ENCODE data around the gene ADGRG3. TPM values are rescaled to one million over a fixed set of nuclear protein-coding genes. Genes with fewer than 3 reads are reported as not detected.
"Not testable (repeated sequence)": the region's sequence is repeated elsewhere in the genome, so short reads cannot be mapped to it uniquely, and the experiment has no call there.

ADGRG3 gene
- total and polyA plus RNA-seq, 4 donors, result 0.08 to 3.9 (median 0.54) TPM

- DNase-seq; H3K36me3 ChIP-seq (ENCODE audit: control insufficient read depth in 1 of 2, insufficient read depth in 2 of 2, low read length in 1 of 2); H3K4me1 ChIP-seq (ENCODE audit: control insufficient read depth in 1 of 2, insufficient read depth in 2 of 2, low read length in 2 of 2); H3K27me3 ChIP-seq (ENCODE audit: control insufficient read depth in 1 of 2, insufficient read depth in 2 of 2, low read length in 1 of 2); H3K9me3 ChIP-seq (ENCODE audit: control insufficient read depth, low read length); ATAC-seq (ENCODE audit: low FRiP score); H3K27ac ChIP-seq (ENCODE audit: low read depth in 1 of 2, low read length in 2 of 2); intact Hi-C loops (cut with DNase I); H3K4me3 ChIP-seq (ENCODE audit: low read length in 2 of 2): not testable (repeated sequence)
- 77 to 83% methylated on average over 7 of the region's 7 CpGs for WGBS, 2 donors
Measured at GRCh38 chr16:57671451-57671850, 3.3 kb downstream of the ADGRG3 start.

- Histone ChIP-seq H3K4me3 (ENCODE audit: low read length in 2 of 2) (no peak overlapping the region), H3K27me3 (ENCODE audit: control insufficient read depth in 1 of 2, insufficient read depth in 2 of 2, low read length in 1 of 2) (no peaks in the 10 kb centered on the region), H3K9me3 (ENCODE audit: control insufficient read depth, low read length) (no peaks in the 10 kb centered on the region), H3K4me1 (ENCODE audit: control insufficient read depth in 1 of 2, insufficient read depth in 2 of 2, low read length in 2 of 2) (no peaks in the 10 kb centered on the region), H3K36me3 (ENCODE audit: control insufficient read depth in 1 of 2, insufficient read depth in 2 of 2, low read length in 1 of 2) (no peaks in the 10 kb centered on the region), H3K27ac (ENCODE audit: low read depth in 1 of 2, low read length in 2 of 2) (no peak overlapping the region)
- DNase-seq (no peak), ATAC-seq (ENCODE audit: low FRiP score) (no peak)
- intact Hi-C loops (cut with DNase I), result no loop called here
- 70 to 77% methylated on average over 3 of the region's 3 CpGs for WGBS, 2 donors
Measured at GRCh38 chr16:57672416-57672815, 4.3 kb downstream of the ADGRG3 start.

GRCh38 chr16:57672824-57673223 lies 4.7 kb downstream of the ADGRG3 start:
- Histone ChIP-seq H3K9me3 (ENCODE audit: control insufficient read depth, low read length) (no peaks in the 10 kb centered on the region), H3K27ac (ENCODE audit: low read depth in 1 of 2, low read length in 2 of 2) (no peak overlapping the region), H3K4me3 (ENCODE audit: low read length in 2 of 2) (no peak overlapping the region), H3K36me3 (ENCODE audit: control insufficient read depth in 1 of 2, insufficient read depth in 2 of 2, low read length in 1 of 2) (no peaks in the 10 kb centered on the region), H3K4me1 (ENCODE audit: control insufficient read depth in 1 of 2, insufficient read depth in 2 of 2, low read length in 2 of 2) (no peaks in the 10 kb centered on the region), H3K27me3 (ENCODE audit: control insufficient read depth in 1 of 2, insufficient read depth in 2 of 2, low read length in 1 of 2) (no peaks in the 10 kb centered on the region)
- intact Hi-C loops (cut with DNase I), result no loop called here
- ATAC-seq (ENCODE audit: low FRiP score), result no peak
- 81 to 94% methylated on average over 2 of the region's 2 CpGs for WGBS, 2 donors
- no peak for DNase-seq

GRCh38 chr16:57675741-57676551 lies 7.8 kb downstream of the ADGRG3 start:
- H3K9me3 ChIP-seq (ENCODE audit: control insufficient read depth, low read length), result no peaks in the 10 kb centered on the region
- no peak overlapping the region for H3K4me3 ChIP-seq (ENCODE audit: low read length in 2 of 2)
- no peaks in the 10 kb centered on the region for H3K36me3 ChIP-seq (ENCODE audit: control insufficient read depth in 1 of 2, insufficient read depth in 2 of 2, low read length in 1 of 2)
- DNase-seq, result no peak
- no peaks in the 10 kb centered on the region for H3K27me3 ChIP-seq (ENCODE audit: control insufficient read depth in 1 of 2, insufficient read depth in 2 of 2, low read length in 1 of 2)
- H3K27ac ChIP-seq (ENCODE audit: low read depth in 1 of 2, low read length in 2 of 2), result no peak overlapping the region
- WGBS, 2 donors, result 22 to 25% methylated on average over 12 of the region's 12 CpGs
- ATAC-seq (ENCODE audit: low FRiP score), result no peak
- H3K4me1 ChIP-seq (ENCODE audit: control insufficient read depth in 1 of 2, insufficient read depth in 2 of 2, low read length in 2 of 2), result no peaks in the 10 kb centered on the region
- intact Hi-C loops (cut with DNase I), result no loop called here

GRCh38 chr16:57676553-57677085 lies 8.5 kb downstream of the ADGRG3 start:
- H3K27ac ChIP-seq (ENCODE audit: low read depth in 1 of 2, low read length in 2 of 2), result no peak overlapping the region
- H3K27me3 ChIP-seq (ENCODE audit: control insufficient read depth in 1 of 2, insufficient read depth in 2 of 2, low read length in 1 of 2), result no peaks in the 10 kb centered on the region
- no peaks in the 10 kb centered on the region for H3K9me3 ChIP-seq (ENCODE audit: control insufficient read depth, low read length)
- intact Hi-C loops (cut with DNase I), result no loop called here
- ATAC-seq (ENCODE audit: low FRiP score) (no peak), DNase-seq (no peak)
- no peak overlapping the region for H3K4me3 ChIP-seq (ENCODE audit: low read length in 2 of 2)
- 63 to 64% methylated on average over 4 of the region's 4 CpGs for WGBS, 2 donors
- H3K4me1 ChIP-seq (ENCODE audit: control insufficient read depth in 1 of 2, insufficient read depth in 2 of 2, low read length in 2 of 2), result no peaks in the 10 kb centered on the region
- H3K36me3 ChIP-seq (ENCODE audit: control insufficient read depth in 1 of 2, insufficient read depth in 2 of 2, low read length in 1 of 2), result no peaks in the 10 kb centered on the region

- no peaks in the 10 kb centered on the region for H3K9me3 ChIP-seq (ENCODE audit: control insufficient read depth, low read length)
- no peak overlapping the region for H3K27ac ChIP-seq (ENCODE audit: low read depth in 1 of 2, low read length in 2 of 2)
- no peak for ATAC-seq (ENCODE audit: low FRiP score)
- H3K4me3 ChIP-seq (ENCODE audit: low read length in 2 of 2), result no peak overlapping the region
- intact Hi-C loops (cut with DNase I), result no loop called here
- H3K4me1 ChIP-seq (ENCODE audit: control insufficient read depth in 1 of 2, insufficient read depth in 2 of 2, low read length in 2 of 2), result no peaks in the 10 kb centered on the region
- DNase-seq, result no peak
- WGBS, 2 donors, result 61 to 63% methylated on average over 14 of the region's 14 CpGs
- H3K36me3 ChIP-seq (ENCODE audit: control insufficient read depth in 1 of 2, insufficient read depth in 2 of 2, low read length in 1 of 2), result no peaks in the 10 kb centered on the region
- H3K27me3 ChIP-seq (ENCODE audit: control insufficient read depth in 1 of 2, insufficient read depth in 2 of 2, low read length in 1 of 2), result no peaks in the 10 kb centered on the region
Measured at GRCh38 chr16:57677622-57678369, 9.7 kb downstream of the ADGRG3 start.

- H3K27me3 ChIP-seq (ENCODE audit: control insufficient read depth in 1 of 2, insufficient read depth in 2 of 2, low read length in 1 of 2), result no peaks in the 10 kb centered on the region
- no peak overlapping the region for H3K4me3 ChIP-seq (ENCODE audit: low read length in 2 of 2)
- H3K4me1 ChIP-seq (ENCODE audit: control insufficient read depth in 1 of 2, insufficient read depth in 2 of 2, low read length in 2 of 2), result no peaks in the 10 kb centered on the region
- no peak for ATAC-seq (ENCODE audit: low FRiP score)
- intact Hi-C loops (cut with DNase I), result no loop called here
- no peak for DNase-seq
- no peaks in the 10 kb centered on the region for H3K9me3 ChIP-seq (ENCODE audit: control insufficient read depth, low read length)
- 86 to 87% methylated on average over 12 of the region's 12 CpGs for WGBS, 2 donors
- no peak overlapping the region for H3K27ac ChIP-seq (ENCODE audit: low read depth in 1 of 2, low read length in 2 of 2)
- no peaks in the 10 kb centered on the region for H3K36me3 ChIP-seq (ENCODE audit: control insufficient read depth in 1 of 2, insufficient read depth in 2 of 2, low read length in 1 of 2)
Measured at GRCh38 chr16:57679016-57679415, 10.9 kb downstream of the ADGRG3 start.

- intact Hi-C loops (cut with DNase I), result no loop called here
- Histone ChIP-seq H3K36me3 (ENCODE audit: control insufficient read depth in 1 of 2, insufficient read depth in 2 of 2, low read length in 1 of 2) (no peaks in the 10 kb centered on the region), H3K4me3 (ENCODE audit: low read length in 2 of 2) (no peak overlapping the region), H3K9me3 (ENCODE audit: control insufficient read depth, low read length) (no peaks in the 10 kb centered on the region), H3K27me3 (ENCODE audit: control insufficient read depth in 1 of 2, insufficient read depth in 2 of 2, low read length in 1 of 2) (no peaks in the 10 kb centered on the region), H3K4me1 (ENCODE audit: control insufficient read depth in 1 of 2, insufficient read depth in 2 of 2, low read length in 2 of 2) (no peaks in the 10 kb centered on the region), H3K27ac (ENCODE audit: low read depth in 1 of 2, low read length in 2 of 2) (no peak overlapping the region)
- no peak for ATAC-seq (ENCODE audit: low FRiP score)
- WGBS, 2 donors, result 60 to 75% methylated on average over 6 to 7 of the region's 7 CpGs
- DNase-seq, result no peak
Measured at GRCh38 chr16:57679767-57680482, 11.8 kb downstream of the ADGRG3 start.

Measured in aorta (tissue), 5 donors.